ENCODE results near the gene SYS1. TPM values are rescaled to one million over a fixed set of nuclear protein-coding genes. Genes with fewer than 3 reads are reported as not detected.

SYS1 gene
- total RNA-seq, 1 donor from 2014 or later: 27.4 TPM

GRCh38 chr20:45340951-45341350, 22.0 kb upstream of the SYS1 start:
- intact Hi-C loops (cut with DNase I): no loop called here
- Histone ChIP-seq H3K27me3 (no peaks in the 10 kb centered on the region), H3K27ac (peak overlapping the region; percentile 93 to 96), H3K4me1 (peaks cover 45 to 84% of the 10 kb centered on the region in 2 donors), H3K36me3 (peaks cover 0 to 2% of the 10 kb centered on the region in 2 donors), H3K4me3 (no peak overlapping the region), H3K9me3 (no peaks in the 10 kb centered on the region)
- DNase-seq (ENCODE audit: low spot score in 2 of 2): no peak
- no peak for TF ChIP-seq CTCF (IDR thresholded peaks at IDR 0.05)

- no peak for TF ChIP-seq CTCF (IDR thresholded peaks at IDR 0.05)
- peak overlapping the region; percentile 93 to 96 for H3K27ac ChIP-seq
- no peak for DNase-seq (ENCODE audit: low spot score in 2 of 2)
- no peaks in the 10 kb centered on the region for H3K27me3 ChIP-seq
- intact Hi-C loops (cut with DNase I): no loop called here
- no peaks in the 10 kb centered on the region for H3K9me3 ChIP-seq
- peaks cover 48 to 83% of the 10 kb centered on the region in 2 donors for H3K4me1 ChIP-seq
- H3K36me3 ChIP-seq: peaks cover 0 to 2% of the 10 kb centered on the region in 2 donors
- peak overlapping the region; percentile 18 to 80 for H3K4me3 ChIP-seq
These were observed 21.4 kb upstream of the SYS1 start for GRCh38 chr20:45341579-45341938.

- peak in 1 of 3 experiments; percentile 7 for TF ChIP-seq CTCF (IDR thresholded peaks at IDR 0.05)
- Histone ChIP-seq H3K36me3 (peaks cover 0 to 2% of the 10 kb centered on the region in 2 donors), H3K27me3 (no peaks in the 10 kb centered on the region), H3K27ac (peak overlapping the region; percentile 93 to 96), H3K4me1 (peaks cover 53 to 80% of the 10 kb centered on the region in 2 donors), H3K9me3 (no peaks in the 10 kb centered on the region), H3K4me3 (peak overlapping the region; percentile 18 to 80)
- DNase-seq (ENCODE audit: low spot score in 2 of 2): peak; percentile 69 to 92
- intact Hi-C loops (cut with DNase I): loop anchor here (2.0 kb wide), 2 partner anchors 17 to 65 kb away; no protein-coding TSS in a partner anchor
These were observed 20.8 kb upstream of the SYS1 start for GRCh38 chr20:45341939-45342854.

GRCh38 chr20:45342855-45343531, 20.0 kb upstream of the SYS1 start:
- H3K9me3 ChIP-seq: no peaks in the 10 kb centered on the region
- H3K4me3 ChIP-seq: peak overlapping the region; percentile 13 to 80
- H3K36me3 ChIP-seq: peaks cover 0 to 2% of the 10 kb centered on the region in 2 donors
- peaks cover 51 to 74% of the 10 kb centered on the region in 2 donors for H3K4me1 ChIP-seq
- H3K27me3 ChIP-seq: no peaks in the 10 kb centered on the region
- H3K27ac ChIP-seq: peak overlapping the region; percentile 93 to 96
- TF ChIP-seq CTCF (IDR thresholded peaks at IDR 0.05): no peak
- intact Hi-C loops (cut with DNase I): loop anchor here (2.0 kb wide), 2 partner anchors 16 to 64 kb away; no protein-coding TSS in a partner anchor
- no peak for DNase-seq (ENCODE audit: low spot score in 2 of 2)

GRCh38 chr20:45343532-45344167, 19.3 kb upstream of the SYS1 start:
- H3K4me1 ChIP-seq: peaks cover 44 to 68% of the 10 kb centered on the region in 2 donors
- H3K36me3 ChIP-seq: peaks cover 0 to 2% of the 10 kb centered on the region in 2 donors
- TF ChIP-seq CTCF (IDR thresholded peaks at IDR 0.05): no peak
- no peaks in the 10 kb centered on the region for H3K27me3 ChIP-seq
- no peak for DNase-seq (ENCODE audit: low spot score in 2 of 2)
- H3K4me3 ChIP-seq: peak overlapping the region; percentile 35 to 80
- intact Hi-C loops (cut with DNase I): loop anchor here (2.0 kb wide), 2 partner anchors 15 to 63 kb away; no protein-coding TSS in a partner anchor
- H3K9me3 ChIP-seq: no peaks in the 10 kb centered on the region
- peak overlapping the region; percentile 93 to 96 for H3K27ac ChIP-seq
